ENCODE results near the gene EPB41L2.

EPB41L2 gene

GRCh38 chr6:131045139-131045538 is 17.9 kb downstream of the EPB41L2 start:
- Mint-ChIP-seq H3K36me3 (ENCODE audit: low read depth) (peaks cover 43% of the 10 kb centered on the region), H3K9me3 (peaks cover 4% of the 10 kb centered on the region), H3K4me3 (no peak overlapping the region), H3K27ac (peak overlapping the region; percentile 81), H3K4me1 (no peaks in the 10 kb centered on the region), H3K27me3 (ENCODE audit: low read depth, poor library complexity) (no peaks in the 10 kb centered on the region)
- DNase-seq, result no peak
- TF ChIP-seq, protein P1, sequence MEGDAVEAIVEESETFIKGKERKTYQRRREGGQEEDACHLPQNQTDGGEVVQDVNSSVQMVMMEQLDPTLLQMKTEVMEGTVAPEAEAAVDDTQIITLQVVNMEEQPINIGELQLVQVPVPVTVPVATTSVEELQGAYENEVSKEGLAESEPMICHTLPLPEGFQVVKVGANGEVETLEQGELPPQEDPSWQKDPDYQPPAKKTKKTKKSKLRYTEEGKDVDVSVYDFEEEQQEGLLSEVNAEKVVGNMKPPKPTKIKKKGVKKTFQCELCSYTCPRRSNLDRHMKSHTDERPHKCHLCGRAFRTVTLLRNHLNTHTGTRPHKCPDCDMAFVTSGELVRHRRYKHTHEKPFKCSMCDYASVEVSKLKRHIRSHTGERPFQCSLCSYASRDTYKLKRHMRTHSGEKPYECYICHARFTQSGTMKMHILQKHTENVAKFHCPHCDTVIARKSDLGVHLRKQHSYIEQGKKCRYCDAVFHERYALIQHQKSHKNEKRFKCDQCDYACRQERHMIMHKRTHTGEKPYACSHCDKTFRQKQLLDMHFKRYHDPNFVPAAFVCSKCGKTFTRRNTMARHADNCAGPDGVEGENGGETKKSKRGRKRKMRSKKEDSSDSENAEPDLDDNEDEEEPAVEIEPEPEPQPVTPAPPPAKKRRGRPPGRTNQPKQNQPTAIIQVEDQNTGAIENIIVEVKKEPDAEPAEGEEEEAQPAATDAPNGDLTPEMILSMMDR (IDR thresholded peaks at IDR 0.05), result no peak

- peaks cover 7% of the 10 kb centered on the region for H3K4me1 Mint-ChIP-seq
- no peak overlapping the region for H3K4me3 Mint-ChIP-seq
- H3K9me3 Mint-ChIP-seq, result no peaks in the 10 kb centered on the region
Observed at GRCh38 chr6:131043902-131044447, 19.1 kb downstream of the EPB41L2 start.

GRCh38 chr6:131042664-131043063 is 20.4 kb downstream of the EPB41L2 start:
- no peaks in the 10 kb centered on the region for H3K9me3 Mint-ChIP-seq
- H3K27me3 Mint-ChIP-seq (ENCODE audit: low read depth, poor library complexity), result no peaks in the 10 kb centered on the region
- TF ChIP-seq, protein P1 (IDR thresholded peaks at IDR 0.05), result no peak
- peaks cover 27% of the 10 kb centered on the region for H3K36me3 Mint-ChIP-seq (ENCODE audit: low read depth)
- no peak overlapping the region for H3K27ac Mint-ChIP-seq
- no peak for DNase-seq
- H3K4me3 Mint-ChIP-seq, result no peak overlapping the region
- peaks cover 12% of the 10 kb centered on the region for H3K4me1 Mint-ChIP-seq

More at GRCh38 chr6:131043902-131044447, 19.1 kb downstream of the EPB41L2 start:
- no peaks in the 10 kb centered on the region for H3K27me3 Mint-ChIP-seq (ENCODE audit: low read depth, poor library complexity)
- peaks cover 35% of the 10 kb centered on the region for H3K36me3 Mint-ChIP-seq (ENCODE audit: low read depth)
- DNase-seq, result no peak
- no peak overlapping the region for H3K27ac Mint-ChIP-seq
- TF ChIP-seq, protein P1 (IDR thresholded peaks at IDR 0.05), result no peak

DNA sequence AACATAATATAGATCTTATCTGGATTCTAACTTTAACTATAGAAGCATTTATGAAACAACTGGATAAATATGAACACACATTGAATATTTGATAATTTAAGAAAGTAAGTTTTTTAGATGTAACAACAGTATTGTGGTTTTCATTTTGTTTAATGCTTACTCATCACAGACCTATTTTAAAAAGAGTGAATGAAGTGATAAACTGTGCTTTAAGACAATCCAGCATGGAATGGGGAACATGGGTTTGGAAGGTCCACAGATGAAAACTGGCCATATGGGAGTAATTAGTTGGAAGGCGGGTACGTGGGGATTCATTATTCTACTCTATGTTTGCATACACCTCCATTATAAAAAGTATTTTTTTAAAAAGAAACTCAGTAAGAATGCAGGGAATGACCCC is 21.2 kb downstream of the EPB41L2 start:
- Mint-ChIP-seq H3K4me1 (peaks cover 12% of the 10 kb centered on the region), H3K4me3 (no peak overlapping the region), H3K27me3 (ENCODE audit: low read depth, poor library complexity) (no peaks in the 10 kb centered on the region), H3K27ac (peak overlapping the region; percentile 20), H3K36me3 (ENCODE audit: low read depth) (peaks cover 27% of the 10 kb centered on the region), H3K9me3 (no peaks in the 10 kb centered on the region)
- no peak for DNase-seq
- TF ChIP-seq, protein P1 (IDR thresholded peaks at IDR 0.05), result no peak

DNA sequence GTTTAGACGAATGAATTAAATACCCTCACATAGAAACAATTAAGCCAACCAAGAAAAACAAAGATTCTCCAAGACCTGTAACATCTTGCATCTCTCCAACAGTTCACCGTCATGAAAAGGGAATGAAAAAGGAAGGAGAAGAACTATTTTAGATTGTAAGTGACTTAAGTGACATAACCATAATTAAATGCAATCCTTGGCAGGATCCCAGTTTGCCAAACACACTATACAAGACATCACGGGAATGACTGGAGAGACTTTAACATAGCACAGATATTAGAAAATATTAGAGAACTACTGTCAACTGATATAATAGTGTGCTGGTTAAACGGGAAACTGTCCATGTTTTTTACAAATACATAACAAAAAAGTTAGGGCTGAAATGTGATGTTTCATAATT is 22.2 kb downstream of the EPB41L2 start:
- Mint-ChIP-seq H3K27me3 (ENCODE audit: low read depth, poor library complexity) (no peaks in the 10 kb centered on the region), H3K4me1 (peaks cover 12% of the 10 kb centered on the region), H3K4me3 (no peak overlapping the region), H3K27ac (no peak overlapping the region), H3K9me3 (no peaks in the 10 kb centered on the region), H3K36me3 (ENCODE audit: low read depth) (peaks cover 32% of the 10 kb centered on the region)
- TF ChIP-seq, protein P1 (IDR thresholded peaks at IDR 0.05), result no peak
- no peak for DNase-seq

DNA sequence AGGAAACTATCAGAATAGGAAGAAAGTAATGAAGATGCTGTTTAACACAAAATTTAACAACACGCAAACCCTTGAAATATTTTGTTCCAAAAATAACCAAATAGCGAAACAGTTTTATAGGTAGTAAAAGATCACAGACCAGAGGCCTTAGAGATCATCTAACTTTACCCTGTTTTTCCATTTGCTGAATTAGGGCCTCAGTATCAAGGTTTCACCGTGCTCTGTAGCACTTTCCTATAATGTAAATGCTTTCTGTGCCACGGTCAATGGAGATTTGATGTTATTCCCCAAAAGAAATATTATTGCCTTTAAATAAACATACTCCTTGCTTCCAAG is 23.7 kb downstream of the EPB41L2 start:
- Mint-ChIP-seq H3K27ac (peak overlapping the region; percentile 84), H3K27me3 (ENCODE audit: low read depth, poor library complexity) (no peaks in the 10 kb centered on the region), H3K4me3 (no peak overlapping the region), H3K4me1 (peaks cover 12% of the 10 kb centered on the region), H3K36me3 (ENCODE audit: low read depth) (peaks cover 40% of the 10 kb centered on the region), H3K9me3 (no peaks in the 10 kb centered on the region)
- DNase-seq, result no peak
- TF ChIP-seq, protein P1 (IDR thresholded peaks at IDR 0.05), result no peak

Data from nephron progenitor cell (in vitro differentiated cells).